K562 (cell line): ENCODE results near the gene CDH2. TPM values are rescaled to one million over a fixed set of nuclear protein-coding genes. Genes with fewer than 3 reads are reported as not detected.

Source experiments
- ATAC-seq: fragments of 200-7000 bp; cut with Tn5 transposase; 3 replicates; pipeline ENCODE4 v1.9.1; 2020; ENCODE audit warnings: moderate library complexity
- BruUV-seq: library from RNA; stranded (reverse); fragments of 400-500 nt; replicated peaks from 2 replicates; lab custom pipeline; 2021; lab: Mats Ljungman, UMichigan
- CTCF ChIA-PET: fragments of 300-600 bp; formaldehyde crosslinking; extraction: SDS; loops from one replicate; lab custom pipeline; 2021; ENCODE audit warnings: low intra/inter-chr PET ratio; lab: Yijun Ruan, JAX
- POLR2A ChIA-PET: fragments of 300-600, 350-650 bp; sonication (Branson Sonifier 250); formaldehyde crosslinking; extraction: SDS; loops from one replicate; lab custom pipeline; 2021; ENCODE audit warnings: antibody characterized with exemption, inconsistent platforms; lab: Yijun Ruan, JAX
- DNase-seq, 4 experiments: peaks; one replicate each; pipeline versions ENCODE4 v3.0.0 to v3.0.0-alpha.2; 2011 to 2018; ENCODE audit warnings: low spot score in 3 of 4, mixed read lengths in 3 of 4; ENCODE audit errors: extremely low read depth in 1 of 4
- FAIRE-seq: peaks from 2 replicates; lab custom pipeline; 2011; peaks lifted over from hg19 to GRCh38; lab: Jason Lieb, UNC
- H2AFZ ChIP-seq: 2 replicates; pipeline ENCODE4 v1.6.0; 2011; ENCODE audit warnings: low read depth, low read length, control low read depth, inconsistent platforms
- H3K27ac ChIP-seq: fragments of 200-600 bp; 3 replicates; pipeline ENCODE4 v1.8.0; 2011; ENCODE audit warnings: low read depth, mild to moderate bottlenecking, control low read depth, inconsistent platforms, low read length, moderate library complexity, mixed read lengths; ENCODE audit errors: extremely low read depth
- H3K27me3 ChIP-seq, 2 experiments: fragments of 300-600 bp in 1 of 2; 2 replicates in 1 of 2; 3 replicates in 1 of 2; pipeline versions ENCODE4 v1.6.0 to v1.8.0; 2011; ENCODE audit warnings: inconsistent platforms in 2 of 2, low read length in 2 of 2, mild to moderate bottlenecking in 1 of 2, mixed read lengths in 1 of 2, moderate library complexity in 1 of 2; ENCODE audit not compliant: control insufficient read depth in 2 of 2, insufficient read depth in 2 of 2
- H3K36me3 ChIP-seq: fragments of 300-600 bp; 3 replicates; pipeline ENCODE4 v1.8.0; 2011; ENCODE audit warnings: mild to moderate bottlenecking, low read length, inconsistent platforms; ENCODE audit not compliant: control insufficient read depth, insufficient read depth
- H3K4me1 ChIP-seq, 2 experiments: fragments of 200-600 bp in 1 of 2; replicated peaks in 1 of 2; 2 replicates in 1 of 2; 3 replicates in 1 of 2; pipeline versions ENCODE4 v1.5.1 to v1.8.0; 2011; ENCODE audit warnings: inconsistent platforms in 2 of 2, low read length in 2 of 2, mild to moderate bottlenecking in 1 of 2, mixed read lengths in 1 of 2, moderate library complexity in 1 of 2; ENCODE audit not compliant: control insufficient read depth in 2 of 2, insufficient read depth in 2 of 2
- H3K4me2 ChIP-seq: 2 replicates; pipeline ENCODE4 v1.6.1; 2011; ENCODE audit warnings: low read length, control low read depth, inconsistent platforms, mixed read lengths; ENCODE audit not compliant: insufficient read depth
- H3K4me3 ChIP-seq: fragments of 200-600 bp; sonication (generic), shearing (Covaris generic); 2 replicates; pipeline ENCODE4 v1.5.1; 2016; ENCODE audit warnings: control low read depth, inconsistent platforms
- H3K79me2 ChIP-seq: fragments of 200-600 bp; 3 replicates; pipeline ENCODE4 v1.8.0; 2011; ENCODE audit warnings: low read length, inconsistent platforms; ENCODE audit not compliant: control insufficient read depth, insufficient read depth
- H3K9ac ChIP-seq, 2 experiments: 2 replicates each; pipeline versions ENCODE4 v1.6.0 to v1.6.1; 2011; ENCODE audit warnings: low read depth in 2 of 2, low read length in 2 of 2, control low read depth in 1 of 2, inconsistent platforms in 1 of 2, mild to moderate bottlenecking in 1 of 2, mixed read lengths in 1 of 2; ENCODE audit not compliant: insufficient read depth in 1 of 2
- H3K9me1 ChIP-seq: one replicate; pipeline ENCODE4 v1.6.0; 2011; ENCODE audit warnings: inconsistent platforms, mild to moderate bottlenecking, low read length, moderate library complexity; ENCODE audit not compliant: control insufficient read depth, insufficient read depth
- H3K9me3 ChIP-seq: replicated peaks from 2 replicates; pipeline ENCODE4 v1.5.1; 2011; ENCODE audit warnings: low read depth, low read length, inconsistent platforms; ENCODE audit not compliant: control insufficient read depth, insufficient read depth
- H4K20me1 ChIP-seq: replicated peaks from 2 replicates; pipeline ENCODE4 v1.6.1; 2011; ENCODE audit warnings: low read length, inconsistent platforms, mixed read lengths; ENCODE audit not compliant: control insufficient read depth, insufficient read depth
- E2F3 ChIP-seq: fragments of 250-450 bp; sonication (Bioruptor Pico); IDR thresholded peaks from 2 replicates; pipeline ENCODE4 v1.4.0; 2020; ENCODE audit warnings: mild to moderate bottlenecking
- E2F6 ChIP-seq, 2 experiments: IDR thresholded peaks; 2 replicates each; pipeline ENCODE4 v1.6.1; 2011; ENCODE audit warnings: borderline replicate concordance in 1 of 2, control low read depth in 1 of 2, low read depth in 1 of 2, low read length in 1 of 2, mild to moderate bottlenecking in 1 of 2, mixed read lengths in 1 of 2, moderate library complexity in 1 of 2; ENCODE audit not compliant: insufficient read depth in 1 of 2, insufficient read length in 1 of 2, poor library complexity in 1 of 2, severe bottlenecking in 1 of 2; ENCODE audit errors: extremely low read depth in 1 of 2
- ERF ChIP-seq: fragments of 450-650 bp; formaldehyde crosslinking; IDR thresholded peaks from 2 replicates; pipeline ENCODE4 v1.4.0; 2020; ENCODE audit warnings: mild to moderate bottlenecking, mixed read lengths
- ETV6 ChIP-seq, 3 experiments: fragments of 150-350 bp in 1 of 3; sonication (generic) in 1 of 3; formaldehyde crosslinking in 1 of 3; IDR thresholded peaks; 2 replicates each; pipeline versions ENCODE4 v1.6.1 to v1.8.0; 2014 to 2022; ENCODE audit warnings: borderline replicate concordance in 2 of 3, low read depth in 2 of 3, antibody characterized with exemption in 1 of 3, low read length in 1 of 3, mild to moderate bottlenecking in 1 of 3, missing genetic modification reagents in 1 of 3
- HCFC1 ChIP-seq: IDR thresholded peaks from 2 replicates; pipeline ENCODE4 v1.6.1; 2012; ENCODE audit warnings: low read depth, low read length, improper control_type of control experiment
- MED1 ChIP-seq: sonication (generic); formaldehyde crosslinking; IDR thresholded peaks from 2 replicates; pipeline ENCODE4 v1.8.1; 2023; ENCODE audit warnings: missing genetic modification reagents, borderline replicate concordance
- NCOR1 ChIP-seq: fragments of 450-650 bp; IDR thresholded peaks from 2 replicates; pipeline ENCODE4 v1.6.1; 2016; ENCODE audit warnings: mild to moderate bottlenecking, moderate library complexity
- NR3C1 ChIP-seq: sonication (generic); formaldehyde crosslinking; IDR thresholded peaks from 2 replicates; pipeline ENCODE4 v1.8.1; 2022; ENCODE audit warnings: missing genetic modification reagents
- SRSF1 ChIP-seq: fragments of 200-400 bp; formaldehyde crosslinking; IDR thresholded peaks from 2 replicates; pipeline ENCODE4 v1.6.1; 2017; ENCODE audit warnings: mild to moderate bottlenecking, low read depth, low read length, moderate library complexity
- TCF7L2 ChIP-seq: fragments of 150-350 bp; IDR thresholded peaks from 2 replicates; pipeline ENCODE4 v1.6.1; 2016; ENCODE audit warnings: low read depth, mild to moderate bottlenecking, low read length, moderate library complexity
- TCFL5 ChIP-seq: fragments of 250-450 bp; sonication (Bioruptor Pico); conservative IDR thresholded peaks from 2 replicates; pipeline ENCODE4 v1.6.1; 2021; ENCODE audit warnings: mild to moderate bottlenecking, moderate library complexity, matching md5 sums
- TRIM28 ChIP-seq: fragments of 450-650 bp; IDR thresholded peaks from 2 replicates; pipeline ENCODE4 v1.6.1; 2017
- ZNF274 ChIP-seq: IDR thresholded peaks from 2 replicates; pipeline ENCODE4 v1.6.1; 2011; ENCODE audit warnings: low read depth, mild to moderate bottlenecking, low read length, moderate library complexity, borderline replicate concordance
- ZNF395 ChIP-seq: fragments of 200-800 bp; sonication (Bioruptor generic); IDR thresholded peaks from 2 replicates; pipeline ENCODE4 v1.6.1; 2017; ENCODE audit warnings: missing genetic modification characterization, missing compliant biosample characterization
- ZNF444 ChIP-seq: fragments of 250-450 bp; sonication (Bioruptor Pico); IDR thresholded peaks from 2 replicates; pipeline ENCODE4 v1.4.0; 2020; ENCODE audit warnings: mild to moderate bottlenecking, moderate library complexity
- ZNF518B ChIP-seq: fragments of 250-450 bp; sonication (Bioruptor Pico); IDR thresholded peaks from 2 replicates; pipeline ENCODE4 v1.5.0; 2021; ENCODE audit warnings: mild to moderate bottlenecking, moderate library complexity
- ZNF668 ChIP-seq: fragments of 250-450 bp; sonication (Bioruptor Pico); IDR thresholded peaks from 2 replicates; pipeline ENCODE4 v1.8.0; 2022; ENCODE audit warnings: mild to moderate bottlenecking, inconsistent platforms
- WGBS: fragments of 100-300 bp; shearing (Covaris generic); methylation state at CpG from one replicate; pipeline ENCODE4 v1.1.6; 2016; ENCODE audit warnings: low coverage, mixed read lengths; ENCODE audit not compliant: insufficient coverage; ENCODE audit errors: missing lambda C conversion rate; 5-methylcytosine and 5-hydroxymethylcytosine counted together
- in situ Hi-C: fragments of 300-500 bp; cut with MboI; formaldehyde crosslinking; loops from 4 replicates; pipeline ENCODE4 v1.15.0; 2018; ENCODE audit warnings: inconsistent platforms, mixed read lengths
- intact Hi-C: fragments of 100-400 bp; cut with micrococcal nuclease; formaldehyde crosslinking; loops from 2 replicates; pipeline ENCODE4 v1.14.2; 2022
- polyA plus RNA-seq, 8 experiments: library from polyadenylated mRNA; depleted of rRNA in 4 of 8; stranded (reverse) in 5 of 8; unstranded in 3 of 8; fragments of >200 nt; fragmentation: Nextera tagmentation in 2 of 8; fragmentation: Illumina TruSeq in 1 of 8; extraction: Ambion mirVana in 2 of 8; extraction: Trizol in 1 of 8; gene quantifications; 2 replicates each; pipeline versions ENCODE4 v1.2.1 to v1.2.3, GENCODE V29; 2011 to 2014; ENCODE audit warnings: inconsistent platforms in 1 of 8, missing spikeins in 1 of 8
- total RNA-seq, 7 experiments: library from RNA; depleted of rRNA in 6 of 7; stranded (reverse); fragments of >200 nt in 6 of 7; fragmentation: Illumina TruSeq in 2 of 7; extraction: Trizol in 2 of 7; gene quantifications; 2 replicates each; pipeline versions ENCODE4 v1.2.1 to v1.2.3, GENCODE V29; 2011 to 2021; ENCODE audit warnings: low replicate concordance in 1 of 7

The CDH2 gene
- total and polyA plus RNA-seq, 9 of the 15 experiments (the other 6 are each of a cell fraction or from before 2014, with no cell fraction given), result 0.04 TPM; not detected in 8

GRCh38 chr18:28063271-28063761 lies 113.6 kb downstream of the CDH2 start:
- Histone ChIP-seq H4K20me1 (no peaks in the 10 kb centered on the region), H2AFZ (no peak overlapping the region), H3K36me3 (no peaks in the 10 kb centered on the region), H3K27me3 (no peaks in the 10 kb centered on the region), H3K79me2 (no peaks in the 10 kb centered on the region), H3K4me1 (no peaks in the 10 kb centered on the region), H3K9me1 (no peaks in the 10 kb centered on the region), H3K4me2 (no peak overlapping the region), H3K9me3 (no peaks in the 10 kb centered on the region; the same call in 1 of the 2 replicates), H3K9ac (no peak overlapping the region), H3K27ac (no peak overlapping the region), H3K4me3 (no peak overlapping the region)
- FAIRE-seq, result no peak
- ChIA-PET CTCF (no interaction called here), POLR2A (interaction anchor here (0.6 kb wide), 1 partner anchor 15 kb away, joined by 3 read pairs; no protein-coding TSS in a partner anchor)
- no TSS peak for BruUV-seq
- 0% methylated on average over 2 of the region's 2 CpGs for WGBS
- in situ Hi-C loops (no loop called here), intact Hi-C loops (no loop called here)
- no peak for DNase-seq
- no peak for ATAC-seq
- TF ChIP-seq ETV6 (IDR thresholded peaks at IDR 0.05; ENCODE audit: borderline replicate concordance in 1 of 2, low read depth in 2 of 2, low read length in 1 of 2), result no peak
- no peak for TF ChIP-seq ETV6 (CRISPR knock-in tag; IDR thresholded peaks at IDR 0.05; ENCODE audit: borderline replicate concordance)
- no peak for TF ChIP-seq HCFC1
- TF ChIP-seq TCF7L2, result no peak
- no peak for TF ChIP-seq NCOR1
- no peak for TF ChIP-seq MED1 (CRISPR knock-in tag)
- TF ChIP-seq ZNF518B (CRISPR knock-in tag), result no peak
- TF ChIP-seq TCFL5 (CRISPR knock-in tag), result no peak
- TF ChIP-seq ZNF444, result no peak
- TF ChIP-seq ZNF274, result no peak
- no peak for TF ChIP-seq TRIM28
- no peak for TF ChIP-seq ERF (CRISPR knock-in tag)
- TF ChIP-seq ZNF668 (CRISPR knock-in tag), result no peak
- no peak for TF ChIP-seq E2F6 (IDR thresholded peaks at IDR 0.05; ENCODE audit: borderline replicate concordance in 1 of 2, extremely low read depth in 1 of 2, insufficient read depth in 1 of 2, insufficient read length in 1 of 2, low read depth in 1 of 2, low read length in 1 of 2, poor library complexity in 1 of 2, severe bottlenecking in 1 of 2)
- no peak for TF ChIP-seq ZNF395
- no peak for TF ChIP-seq E2F3 (CRISPR knock-in tag)
- TF ChIP-seq SRSF1, result no peak
- no peak for TF ChIP-seq NR3C1 (CRISPR knock-in tag)
